ENCODE data around the gene SELENOO.

DNA sequence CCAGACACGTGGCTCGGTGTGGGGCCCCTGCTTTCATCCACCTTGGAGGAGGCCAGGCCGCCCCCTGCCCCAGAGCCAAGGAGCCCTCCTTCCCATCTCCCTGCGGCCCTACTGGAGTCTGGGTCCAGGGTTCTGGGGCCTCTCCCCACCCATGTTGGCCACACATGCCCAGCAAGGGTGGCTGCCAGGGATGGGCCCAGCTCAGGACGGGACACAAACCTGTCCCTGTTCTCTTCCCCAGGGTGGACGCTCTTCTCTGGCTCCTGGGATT lies 25.7 kb upstream of the SELENOO start:
- TF ChIP-seq CTCF (IDR thresholded peaks at IDR 0.05), result no peak
- no peak for TF ChIP-seq POLR2A (IDR thresholded peaks at IDR 0.05)

Measured in right lobe of liver (tissue), 4 donors.